GM21825 (cell line): ENCODE measurements around the gene PGA3.
"Not testable (repeated sequence)": the region's sequence is repeated elsewhere in the genome, so short reads cannot be mapped to it uniquely, and the experiment has no call there.

Experiments used
- ATAC-seq: cut with Tn5 transposase; IDR thresholded peaks from one replicate; pipeline ENCODE4 v1.9.1; 2021; ENCODE audit warnings: mild to moderate bottlenecking, moderate library complexity; ENCODE audit not compliant: unreplicated experiment

PGA3 gene

DNA sequence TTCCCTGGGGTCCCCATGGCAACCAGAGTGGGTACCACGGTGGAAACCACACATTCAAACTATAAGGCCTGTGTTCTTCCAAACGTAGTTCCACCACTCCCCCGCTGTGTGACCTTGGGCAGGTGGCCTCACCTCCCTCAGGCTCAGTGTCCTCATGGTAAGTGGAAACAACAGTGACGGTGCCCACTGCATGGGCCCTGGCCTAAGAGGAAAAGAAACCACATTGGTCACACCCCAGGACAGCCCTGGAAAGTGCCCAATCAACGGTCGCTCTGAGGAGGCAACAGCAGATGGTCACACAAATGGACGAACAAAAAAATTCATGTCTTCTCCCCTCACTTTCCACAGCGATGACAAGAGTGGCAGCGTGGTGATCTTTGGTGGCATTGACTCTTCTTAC lies 44.8 kb downstream of the PGA3 start:
- not testable (repeated sequence) for ATAC-seq

DNA sequence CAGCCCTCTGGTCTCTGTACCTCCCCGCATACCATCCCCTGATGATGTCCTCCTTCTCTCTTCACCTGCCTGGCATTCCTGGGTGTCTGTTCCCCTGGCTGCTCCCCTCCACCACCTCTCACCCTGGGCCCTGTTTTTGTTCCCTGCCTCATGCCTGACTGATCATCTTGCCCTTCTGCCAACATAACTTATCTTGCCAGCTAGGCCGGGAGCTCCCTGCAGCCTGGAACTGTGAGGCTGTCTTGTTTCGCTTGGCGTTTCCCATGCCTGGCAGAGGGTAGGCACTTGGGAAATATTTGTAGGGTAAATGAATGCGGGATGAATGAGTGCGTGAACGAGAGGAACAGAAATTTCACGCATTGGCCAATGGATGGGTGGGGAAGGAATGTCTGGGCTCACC lies 45.9 kb downstream of the PGA3 start:
- ATAC-seq, result not testable (repeated sequence)

DNA sequence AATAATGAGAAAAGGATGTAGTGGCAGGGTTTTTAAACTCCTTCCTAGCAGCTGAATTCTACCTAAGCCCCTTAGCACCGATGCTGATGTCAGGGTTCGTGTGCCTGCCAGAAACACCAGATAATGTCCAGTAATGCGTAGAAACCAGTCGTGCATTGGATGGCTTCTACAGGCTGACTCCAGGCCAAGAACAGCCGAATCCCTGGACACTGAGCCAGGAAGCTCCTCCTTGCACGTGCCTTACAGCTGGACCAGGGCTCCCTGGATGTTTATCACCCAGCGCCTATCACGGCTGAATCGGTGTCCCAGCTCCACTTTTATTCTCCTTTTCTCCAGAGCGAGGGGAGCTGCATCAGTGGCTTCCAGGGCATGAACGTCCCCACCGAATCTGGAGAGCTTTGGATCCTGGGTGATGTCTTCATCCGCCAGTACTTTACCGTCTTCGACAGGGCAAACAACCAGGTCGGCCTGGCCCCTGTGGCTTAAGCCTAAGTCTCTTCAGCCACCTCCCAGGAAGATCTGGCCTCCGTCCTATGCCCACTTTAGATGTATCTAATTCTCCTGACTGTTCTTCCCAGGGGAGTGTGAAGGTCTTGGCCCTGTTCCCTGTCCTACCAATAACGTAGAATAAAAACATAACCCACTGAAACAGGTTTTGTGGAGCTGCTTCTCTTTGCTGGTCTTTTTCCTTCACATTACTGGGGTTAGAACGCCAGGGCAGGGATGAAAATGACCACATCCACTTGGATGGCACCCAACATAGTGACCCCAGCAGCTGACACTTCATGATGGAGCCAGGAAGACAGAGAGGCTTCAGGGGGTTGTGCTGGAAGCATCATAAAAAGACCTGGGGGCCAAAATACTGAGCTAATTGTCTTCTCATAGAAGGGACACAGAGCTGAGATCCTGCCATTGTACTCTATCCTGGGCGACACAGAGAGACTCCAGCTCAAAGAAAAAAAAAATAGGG lies 47.8 kb downstream of the PGA3 start:
- not testable (repeated sequence) for ATAC-seq

DNA sequence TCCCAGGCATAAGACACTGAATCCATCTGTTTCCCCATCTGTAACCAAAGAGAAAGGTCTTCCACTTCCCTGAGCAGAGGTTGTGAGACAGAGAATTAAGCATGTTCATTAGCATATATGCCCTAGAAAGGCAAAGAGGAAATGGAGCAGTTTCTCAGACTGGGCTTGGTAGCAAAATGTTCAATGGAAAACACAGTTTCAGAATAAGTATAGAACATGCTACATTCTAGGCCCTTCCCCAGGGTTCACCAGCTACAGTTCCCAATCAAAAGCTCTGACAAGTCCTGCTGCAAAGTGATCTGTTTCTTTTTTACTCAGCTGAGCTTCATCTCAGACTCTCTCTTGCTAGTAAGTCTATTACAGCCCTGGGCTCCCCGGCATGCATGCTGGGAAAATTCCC lies 49.0 kb downstream of the PGA3 start:
- ATAC-seq, result not testable (repeated sequence)

DNA sequence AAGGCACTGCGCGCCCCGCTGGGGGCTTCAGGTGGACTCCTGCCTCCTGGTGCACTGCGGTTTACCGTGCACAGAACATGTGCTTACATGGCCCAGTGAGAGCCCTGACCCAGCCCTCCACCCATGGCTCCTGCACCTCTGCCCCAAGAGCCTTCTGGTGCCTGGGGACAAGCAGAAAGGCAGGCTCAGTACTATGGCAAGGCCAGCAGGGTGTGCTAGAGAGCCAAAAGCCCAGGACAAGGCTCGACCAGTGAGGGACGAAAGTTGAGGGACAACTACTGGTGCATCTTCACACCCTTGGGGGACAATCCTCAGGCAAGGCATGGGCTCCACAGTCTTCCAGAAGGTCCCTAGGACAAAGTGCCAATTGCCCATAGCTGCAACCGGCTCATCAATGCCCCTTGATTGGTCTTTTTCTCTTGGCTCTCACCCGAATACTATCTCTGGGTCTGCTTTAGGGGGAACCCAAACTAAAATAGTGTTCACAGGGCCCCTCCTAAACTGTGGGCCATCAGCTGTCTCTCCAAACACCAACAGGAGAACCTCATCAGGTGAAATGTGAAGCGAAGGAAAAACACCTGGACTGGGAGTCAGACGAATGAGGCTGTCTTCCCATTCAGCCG lies 51.2 kb downstream of the PGA3 start:
- peak; percentile 73 for ATAC-seq

DNA sequence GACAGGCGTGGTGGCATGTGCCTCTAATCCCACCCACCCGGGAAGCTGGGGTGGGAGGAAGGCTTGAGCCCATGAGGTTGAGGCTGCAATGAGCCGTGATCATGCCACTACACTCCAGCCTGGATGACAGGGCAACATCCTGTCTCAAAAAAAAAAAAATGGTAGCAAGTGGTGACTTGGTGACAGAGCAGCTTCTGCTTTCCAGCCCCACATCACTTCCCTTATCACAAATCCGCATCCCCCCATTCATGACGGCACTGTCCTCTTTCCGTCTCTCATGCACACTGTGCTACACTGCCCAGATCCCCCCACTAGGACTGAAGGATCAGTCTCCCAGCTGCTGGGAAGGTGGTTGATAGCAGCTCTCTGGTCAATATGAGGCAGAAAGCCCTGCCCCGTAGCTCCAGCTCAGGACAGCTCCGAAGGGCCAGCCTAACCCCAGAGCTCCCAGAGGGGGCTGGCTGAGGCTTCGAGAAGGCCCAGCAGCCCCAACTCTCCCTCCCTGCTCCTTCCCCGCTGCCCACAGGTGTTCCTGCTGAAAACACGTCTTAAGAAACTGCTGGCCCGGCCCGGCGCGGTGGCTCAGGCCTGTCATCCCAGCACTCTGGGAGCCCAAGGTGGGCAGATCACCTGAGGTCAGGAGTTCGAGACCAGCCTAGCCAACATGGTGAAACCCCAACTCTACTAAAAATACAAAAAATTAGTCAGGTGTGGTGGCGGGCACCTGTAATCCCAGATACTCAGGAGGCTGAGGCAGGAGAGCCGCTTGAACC lies 53.6 kb downstream of the PGA3 start:
- ATAC-seq, result no peak

DNA sequence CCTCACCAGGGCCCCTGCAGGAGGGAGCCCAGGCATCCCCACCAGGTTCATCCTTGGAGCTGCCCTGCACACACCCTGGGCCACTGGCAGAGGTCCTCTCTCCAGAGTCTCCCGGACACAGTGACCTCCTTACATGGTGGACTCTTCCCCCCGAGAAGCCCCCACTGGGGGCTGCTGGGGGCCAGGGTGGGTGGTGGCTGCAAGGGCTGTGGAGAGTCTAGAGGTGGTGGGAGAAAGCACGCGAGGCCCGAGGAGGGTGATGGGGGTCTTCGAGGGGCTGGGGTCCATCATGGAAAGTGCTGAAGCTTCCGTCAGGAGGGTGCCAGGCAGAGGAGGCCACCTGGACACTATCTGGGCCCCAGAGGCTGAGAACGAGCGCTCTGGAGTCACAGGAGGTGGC lies 55.2 kb downstream of the PGA3 start:
- no peak for ATAC-seq

DNA sequence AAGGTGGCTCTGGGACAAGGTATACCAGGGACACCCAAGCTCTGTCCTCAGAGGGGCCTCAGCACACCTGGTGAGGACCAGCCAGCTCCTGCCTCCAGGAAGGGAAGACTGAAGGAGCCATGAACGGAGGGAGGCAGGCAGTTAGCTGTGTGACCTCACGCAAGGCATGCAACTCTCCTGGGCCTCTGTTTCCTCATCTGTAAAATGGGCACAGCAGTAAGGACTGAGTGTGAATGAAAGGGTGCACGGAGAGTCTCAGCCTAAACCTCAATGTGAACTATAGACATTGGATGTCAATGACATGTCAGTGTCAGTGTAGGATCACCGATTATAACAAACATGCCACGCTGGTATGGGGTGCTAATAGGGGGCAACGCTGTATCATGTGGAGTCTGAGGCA lies 56.0 kb downstream of the PGA3 start:
- ATAC-seq, result no peak
